AG04450 (cell line): ENCODE results near the gene TSPAN3. TPM values are rescaled to one million over a fixed set of nuclear protein-coding genes. Genes with fewer than 3 reads are reported as not detected.

Experiments used
- CTCF ChIA-PET: fragments of 300-600, 350-600 bp; formaldehyde crosslinking; extraction: SDS; loops from one replicate; lab custom pipeline; 2022; ENCODE audit warnings: antibody characterized with exemption, inconsistent platforms; lab: Charles Lee
- POLR2A ChIA-PET: fragments of 350-600 bp; formaldehyde crosslinking; extraction: SDS; loops from one replicate; lab custom pipeline; 2021; ENCODE audit warnings: antibody characterized with exemption, inconsistent platforms; lab: Yijun Ruan, JAX
- DNase-seq: peaks from one replicate; pipeline ENCODE4 v3.0.0-alpha.2; 2011; ENCODE audit warnings: low read depth, low spot score
- H3K27ac ChIP-seq: one replicate; pipeline ENCODE4 v1.5.1; 2012; ENCODE audit warnings: low read depth, low read length, control low read depth
- H3K27me3 ChIP-seq: one replicate; pipeline ENCODE4 v1.6.0; 2012; ENCODE audit warnings: low read length; ENCODE audit not compliant: control insufficient read depth, insufficient read depth
- H3K4me3 ChIP-seq: 2 replicates; pipeline ENCODE4 v1.5.1; 2011; ENCODE audit warnings: mild to moderate bottlenecking, low read depth, low read length, control low read depth
- H3K9me3 ChIP-seq: 2 replicates; pipeline ENCODE4 v1.5.1; 2012; ENCODE audit warnings: low read length; ENCODE audit not compliant: control insufficient read depth, insufficient read depth
- CTCF ChIP-seq: IDR thresholded peaks from 2 replicates; pipeline ENCODE4 v1.5.1; 2011; ENCODE audit warnings: low read depth, low read length, control low read depth, inconsistent platforms
- polyA plus RNA-seq: library from polyadenylated mRNA; depleted of rRNA; stranded (reverse); fragments of >200 nt; gene quantifications from 2 replicates; pipeline ENCODE4 v1.2.3, GENCODE V29; 2011

The TSPAN3 gene
- polyA plus RNA-seq, 1 experiment: 410 TPM

- POLR2A ChIA-PET: no interaction called here
- Histone ChIP-seq H3K9me3 (no peaks in the 10 kb centered on the region), H3K27ac (no peak within 1 kb of the TSS), H3K27me3 (peaks cover 21% of the 10 kb centered on the region), H3K4me3 (no peak within 1 kb of the TSS)
- CTCF ChIA-PET: no interaction called here
- DNase-seq: no peak
- no peak for TF ChIP-seq CTCF
Observed at GRCh38 chr15:76994971-76995945, 75.7 kb downstream of the TSPAN3 start, which contains the start of gene PSTPIP1. TSS of gene PSTPIP1 (plus strand) at chr15:76995126. CDS start at chr15:76995574, 448 bp downstream.

GRCh38 chr15:76994496-76994895, 76.4 kb downstream of the TSPAN3 start:
- H3K4me3 ChIP-seq: no peak overlapping the region
- no peak overlapping the region for H3K27ac ChIP-seq
- H3K27me3 ChIP-seq: peaks cover 24% of the 10 kb centered on the region
- no peak for TF ChIP-seq CTCF
- CTCF ChIA-PET: no interaction called here
- no peaks in the 10 kb centered on the region for H3K9me3 ChIP-seq
- POLR2A ChIA-PET: no interaction called here
- no peak for DNase-seq

- POLR2A ChIA-PET: no interaction called here
- DNase-seq: no peak
- Histone ChIP-seq H3K4me3 (no peak overlapping the region), H3K27me3 (peaks cover 24% of the 10 kb centered on the region), H3K27ac (no peak overlapping the region), H3K9me3 (no peaks in the 10 kb centered on the region)
- no peak for TF ChIP-seq CTCF
- CTCF ChIA-PET: no interaction called here
Observed at GRCh38 chr15:76994001-76994400, 76.9 kb downstream of the TSPAN3 start.

- CTCF ChIA-PET: interaction anchor here (0.7 kb wide), 1 partner anchor 12 kb away, joined by 3 read pairs; no protein-coding TSS in a partner anchor
- no peak overlapping the region for H3K27ac ChIP-seq
- no peak for DNase-seq
- no peaks in the 10 kb centered on the region for H3K9me3 ChIP-seq
- H3K4me3 ChIP-seq: no peak overlapping the region
- TF ChIP-seq CTCF: no peak
- POLR2A ChIA-PET: no interaction called here
- peaks cover 22% of the 10 kb centered on the region for H3K27me3 ChIP-seq
Observed at GRCh38 chr15:76993114-76993725, 77.7 kb downstream of the TSPAN3 start.
